ENCODE data around the gene MT1B. TPM values are rescaled to one million over a fixed set of nuclear protein-coding genes. Genes with fewer than 3 reads are reported as not detected.

The MT1B gene
- total RNA-seq, 4 donors from 2014 or later: not detected

DNA sequence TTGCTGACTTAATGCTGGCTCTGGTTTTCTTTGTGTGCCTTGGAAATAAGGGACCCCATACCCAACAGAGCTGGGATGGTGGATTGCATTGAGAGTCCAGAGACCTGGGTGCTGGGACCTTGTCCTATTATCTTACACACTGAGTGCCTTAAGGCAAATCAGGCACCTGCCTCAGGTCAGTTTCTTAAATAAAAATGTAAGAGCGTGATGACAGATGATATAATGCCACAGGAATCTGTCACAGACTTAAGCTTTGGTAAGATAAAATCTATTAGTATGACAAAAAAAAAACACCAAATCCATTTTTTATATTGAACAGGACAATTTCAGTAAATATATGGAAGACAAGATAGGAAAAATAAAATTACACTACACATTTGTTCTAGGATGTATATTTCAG lies 11.6 kb upstream of the MT1B start:
- Histone ChIP-seq H3K9me3 (no peaks in the 10 kb centered on the region), H3K27ac (no peak overlapping the region), H3K4me3 (no peak overlapping the region), H3K36me3 (no peaks in the 10 kb centered on the region), H3K4me1 (peaks cover 20 to 49% (median 30%) of the 10 kb centered on the region in 3 donors), H3K27me3 (peaks cover 0 to 97% (median 9%) of the 10 kb centered on the region in 4 donors)
- intact Hi-C loops (cut with DNase I): no loop called here
- DNase-seq: no peak
- WGBS, 2 donors: 43 to 72% methylated on average over 1 of the region's 1 CpG
- TF ChIP-seq, protein P1, sequence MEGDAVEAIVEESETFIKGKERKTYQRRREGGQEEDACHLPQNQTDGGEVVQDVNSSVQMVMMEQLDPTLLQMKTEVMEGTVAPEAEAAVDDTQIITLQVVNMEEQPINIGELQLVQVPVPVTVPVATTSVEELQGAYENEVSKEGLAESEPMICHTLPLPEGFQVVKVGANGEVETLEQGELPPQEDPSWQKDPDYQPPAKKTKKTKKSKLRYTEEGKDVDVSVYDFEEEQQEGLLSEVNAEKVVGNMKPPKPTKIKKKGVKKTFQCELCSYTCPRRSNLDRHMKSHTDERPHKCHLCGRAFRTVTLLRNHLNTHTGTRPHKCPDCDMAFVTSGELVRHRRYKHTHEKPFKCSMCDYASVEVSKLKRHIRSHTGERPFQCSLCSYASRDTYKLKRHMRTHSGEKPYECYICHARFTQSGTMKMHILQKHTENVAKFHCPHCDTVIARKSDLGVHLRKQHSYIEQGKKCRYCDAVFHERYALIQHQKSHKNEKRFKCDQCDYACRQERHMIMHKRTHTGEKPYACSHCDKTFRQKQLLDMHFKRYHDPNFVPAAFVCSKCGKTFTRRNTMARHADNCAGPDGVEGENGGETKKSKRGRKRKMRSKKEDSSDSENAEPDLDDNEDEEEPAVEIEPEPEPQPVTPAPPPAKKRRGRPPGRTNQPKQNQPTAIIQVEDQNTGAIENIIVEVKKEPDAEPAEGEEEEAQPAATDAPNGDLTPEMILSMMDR (IDR thresholded peaks at IDR 0.05): no peak
- TF ChIP-seq POLR2A (IDR thresholded peaks at IDR 0.05): no peak

DNA sequence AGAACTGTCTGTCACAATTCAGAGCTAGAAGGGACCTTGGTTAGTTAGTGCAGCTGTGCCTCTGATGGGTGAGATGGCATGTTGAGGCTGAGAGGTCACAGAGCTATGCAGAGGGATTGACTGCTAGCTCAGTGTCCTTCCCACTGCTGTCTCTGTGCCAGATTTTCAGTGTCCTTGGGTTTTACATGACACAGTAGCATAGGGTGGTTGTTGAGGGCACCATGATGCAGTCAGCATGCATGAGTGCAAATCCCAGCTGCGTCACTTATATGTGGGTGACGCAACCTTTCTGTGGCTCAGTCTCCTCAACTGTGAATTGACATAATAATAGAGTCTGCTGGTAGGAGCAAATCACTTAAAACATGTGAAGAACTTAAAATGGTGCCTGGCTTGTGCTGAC lies 10.5 kb upstream of the MT1B start:
- TF ChIP-seq, protein P1 (IDR thresholded peaks at IDR 0.05): no peak
- no peak for TF ChIP-seq POLR2A (IDR thresholded peaks at IDR 0.05)
- DNase-seq: no peak
- Histone ChIP-seq H3K27ac (no peak overlapping the region), H3K4me3 (no peak overlapping the region), H3K4me1 (peaks cover 15 to 38% (median 26%) of the 10 kb centered on the region in 3 donors), H3K36me3 (no peaks in the 10 kb centered on the region), H3K27me3 (peaks cover 0 to 97% (median 6%) of the 10 kb centered on the region in 4 donors), H3K9me3 (no peaks in the 10 kb centered on the region)
- 73 to 83% methylated on average over 2 of the region's 2 CpGs for WGBS, 2 donors
- intact Hi-C loops (cut with DNase I): no loop called here

DNA sequence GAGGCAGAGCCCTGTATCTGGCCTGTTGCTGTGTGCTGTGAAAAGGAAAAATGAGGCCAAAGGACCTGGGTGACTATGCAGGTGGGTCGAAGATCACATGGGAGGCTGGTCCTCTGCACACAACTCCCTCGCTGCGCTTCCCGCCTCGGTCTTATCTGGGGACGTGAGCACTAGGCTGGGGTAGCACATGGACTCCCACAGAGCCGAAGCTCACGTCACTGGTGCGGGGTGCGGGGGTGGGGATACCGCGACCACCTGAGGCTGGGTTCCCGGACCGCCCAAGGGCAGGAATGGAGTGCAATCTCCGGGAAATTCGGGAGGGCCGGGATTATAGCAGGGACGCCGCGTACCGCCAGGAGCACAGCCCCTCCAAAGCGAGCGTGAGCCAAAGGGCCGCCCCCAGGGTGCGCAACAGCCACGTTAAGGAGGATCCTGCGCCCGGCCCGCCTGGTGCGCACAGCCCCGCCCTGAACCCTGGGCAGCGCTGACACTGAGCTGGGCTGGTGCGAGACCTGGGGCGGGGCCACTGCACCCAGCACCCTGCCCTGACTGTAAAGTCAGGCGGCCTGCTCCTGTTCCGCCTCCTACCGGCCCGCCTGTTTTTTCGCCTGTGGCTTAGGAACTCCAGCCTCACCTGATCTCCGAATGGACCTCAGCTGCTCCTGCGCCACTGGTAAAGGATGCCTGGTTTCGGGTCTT lies 8.5 kb upstream of the MT1B start:
- Histone ChIP-seq H3K27ac (peak overlapping the region in 3 of 4 donors; percentile 45 to 50 (median 46)), H3K4me1 (peaks cover 15 to 25% (median 24%) of the 10 kb centered on the region in 3 donors), H3K36me3 (no peaks in the 10 kb centered on the region), H3K27me3 (peaks cover 0 to 97% (median 5%) of the 10 kb centered on the region in 4 donors), H3K9me3 (no peaks in the 10 kb centered on the region), H3K4me3 (peak overlapping the region in 3 of 4 donors; percentile 39 to 62 (median 43))
- DNase-seq: no peak
- 2 to 57% methylated on average over 5 to 15 of the region's 42 CpGs for WGBS, 2 donors
- no peak for TF ChIP-seq POLR2A (IDR thresholded peaks at IDR 0.05)
- TF ChIP-seq, protein P1 (IDR thresholded peaks at IDR 0.05): peak; percentile 30 to 56 (median 50)
- intact Hi-C loops (cut with DNase I): no loop called here

DNA sequence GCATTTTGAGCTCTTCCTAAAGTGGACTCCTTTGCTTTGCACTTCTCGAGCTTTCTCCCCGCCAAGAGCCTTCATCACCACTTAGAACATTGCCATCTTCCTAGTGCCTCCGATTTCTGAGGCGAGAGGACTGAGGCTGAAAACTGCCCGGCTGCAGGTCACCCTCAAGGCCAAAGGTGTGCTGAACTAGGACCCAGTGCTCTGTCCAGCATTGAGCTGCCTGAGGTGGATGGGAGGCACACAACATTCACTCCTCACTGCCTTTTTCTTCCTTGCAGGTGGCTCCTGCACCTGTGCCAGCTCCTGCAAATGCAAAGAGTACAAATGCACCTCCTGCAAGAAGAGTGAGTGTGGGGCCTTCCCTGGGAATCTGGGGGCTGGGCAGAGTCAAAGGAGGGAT lies 7.9 kb upstream of the MT1B start:
- no peaks in the 10 kb centered on the region for H3K36me3 ChIP-seq
- peaks cover 0 to 97% (median 2%) of the 10 kb centered on the region in 4 donors for H3K27me3 ChIP-seq
- peak overlapping the region in 3 of 4 donors; percentile 39 to 62 (median 43) for H3K4me3 ChIP-seq
- TF ChIP-seq POLR2A (IDR thresholded peaks at IDR 0.05): no peak
- TF ChIP-seq, protein P1 (IDR thresholded peaks at IDR 0.05): no peak
- intact Hi-C loops (cut with DNase I): no loop called here
- H3K27ac ChIP-seq: peak overlapping the region in 1 of 4 donors; percentile 46
- WGBS, 2 donors: 36 to 58% methylated on average over 3 to 5 of the region's 5 CpGs
- no peak for DNase-seq
- H3K4me1 ChIP-seq: peaks cover 15 to 19% (median 18%) of the 10 kb centered on the region in 3 donors
- no peaks in the 10 kb centered on the region for H3K9me3 ChIP-seq

DNA sequence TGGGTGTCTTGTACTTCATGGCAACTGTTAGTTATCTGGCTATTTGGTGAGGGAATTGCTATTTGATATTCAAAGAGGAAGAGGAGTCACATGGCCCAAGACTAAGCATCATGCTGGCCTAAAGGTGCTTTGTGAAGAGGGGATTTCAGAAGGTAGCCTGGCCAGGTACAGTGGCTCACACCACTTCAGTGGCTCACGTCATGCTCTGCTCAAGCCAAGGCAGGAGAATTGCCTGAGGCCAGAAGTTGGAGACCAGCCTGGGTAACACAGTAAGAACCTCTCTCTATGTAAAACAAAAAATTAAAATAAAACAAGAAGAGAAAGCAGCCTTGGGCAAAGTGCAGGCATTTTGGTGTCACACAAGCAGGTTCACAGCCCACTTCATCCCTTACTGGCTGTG lies 6.4 kb upstream of the MT1B start:
- DNase-seq: no peak
- H3K4me1 ChIP-seq: peaks cover 13 to 22% (median 15%) of the 10 kb centered on the region in 3 donors
- H3K27ac ChIP-seq: no peak overlapping the region
- intact Hi-C loops (cut with DNase I): no loop called here
- no peaks in the 10 kb centered on the region for H3K36me3 ChIP-seq
- TF ChIP-seq POLR2A (IDR thresholded peaks at IDR 0.05): no peak
- TF ChIP-seq, protein P1 (IDR thresholded peaks at IDR 0.05): no peak
- 42 to 57% methylated on average over 1 of the region's 1 CpG for WGBS, 2 donors
- H3K4me3 ChIP-seq: no peak overlapping the region
- H3K27me3 ChIP-seq: peaks cover 0 to 91% (median 0%) of the 10 kb centered on the region in 4 donors
- no peaks in the 10 kb centered on the region for H3K9me3 ChIP-seq

Data from esophagus squamous epithelium (tissue), 5 donors.